Trophoblast cell (in vitro differentiated cells and primary cell): ENCODE measurements around the gene PRKCB.

ENCODE experiments used
- DNase-seq, 2 donors: peaks; one replicate each; pipeline ENCODE4 v3.0.0-alpha.2; 2016
- H2AFZ ChIP-seq: 2 replicates; pipeline ENCODE4 v1.6.1; 2013; ENCODE audit warnings: low read length, moderate library complexity, mild to moderate bottlenecking; ENCODE audit not compliant: insufficient read depth, poor library complexity
- H2AK5ac ChIP-seq: 2 replicates; pipeline ENCODE4 v1.6.1; 2013; ENCODE audit warnings: mild to moderate bottlenecking, low read length
- H2BK120ac ChIP-seq: 2 replicates; pipeline ENCODE4 v1.6.1; 2013; ENCODE audit warnings: low read length, mild to moderate bottlenecking, moderate library complexity; ENCODE audit not compliant: insufficient read depth, poor library complexity
- H2BK12ac ChIP-seq: 2 replicates; pipeline ENCODE4 v1.6.1; 2013; ENCODE audit warnings: mild to moderate bottlenecking, low read length, moderate library complexity
- H2BK5ac ChIP-seq: 2 replicates; pipeline ENCODE4 v1.6.1; 2013; ENCODE audit warnings: low read length, low read depth, moderate library complexity, mild to moderate bottlenecking; ENCODE audit not compliant: poor library complexity
- H3K14ac ChIP-seq: 2 replicates; pipeline ENCODE4 v1.6.1; 2013; ENCODE audit warnings: mild to moderate bottlenecking, low read length
- H3K18ac ChIP-seq: 2 replicates; pipeline ENCODE4 v1.6.1; 2013; ENCODE audit warnings: mild to moderate bottlenecking, low read length
- H3K23ac ChIP-seq: 2 replicates; pipeline ENCODE4 v1.6.1; 2013; ENCODE audit warnings: low read length
- H3K27ac ChIP-seq: 2 replicates; pipeline ENCODE4 v1.5.1; 2013; ENCODE audit warnings: low read depth, mild to moderate bottlenecking, inconsistent platforms, low read length, moderate library complexity
- H3K27me3 ChIP-seq: 2 replicates; pipeline ENCODE4 v1.6.1; 2013; ENCODE audit warnings: inconsistent platforms, mild to moderate bottlenecking, low read length, moderate library complexity; ENCODE audit not compliant: insufficient read depth
- H3K36me3 ChIP-seq, 2 experiments: 1 replicate in 1 of 2; 2 replicates in 1 of 2; pipeline ENCODE4 v1.6.1; 2013; ENCODE audit warnings: low read length in 2 of 2, mild to moderate bottlenecking in 2 of 2, moderate library complexity in 1 of 2; ENCODE audit not compliant: insufficient read depth in 2 of 2, control insufficient read depth in 1 of 2
- H3K4ac ChIP-seq: 2 replicates; pipeline ENCODE4 v1.6.1; 2013; ENCODE audit warnings: low read depth, mild to moderate bottlenecking, low read length, moderate library complexity
- H3K4me1 ChIP-seq, 2 experiments: 1 replicate in 1 of 2; 2 replicates in 1 of 2; pipeline ENCODE4 v1.6.1; 2013; ENCODE audit warnings: low read length in 2 of 2, mild to moderate bottlenecking in 2 of 2, moderate library complexity in 1 of 2; ENCODE audit not compliant: insufficient read depth in 2 of 2, control insufficient read depth in 1 of 2
- H3K4me2 ChIP-seq: 2 replicates; pipeline ENCODE4 v1.6.1; 2013; ENCODE audit warnings: inconsistent platforms, mild to moderate bottlenecking, low read length, moderate library complexity
- H3K4me3 ChIP-seq: 2 replicates; pipeline ENCODE4 v1.5.1; 2013; ENCODE audit warnings: mild to moderate bottlenecking, low read depth, low read length, inconsistent platforms
- H3K79me1 ChIP-seq: one replicate; pipeline ENCODE4 v1.6.1; 2013; ENCODE audit warnings: low read length
- H3K79me2 ChIP-seq: 2 replicates; pipeline ENCODE4 v1.6.1; 2013; ENCODE audit warnings: low read length, mild to moderate bottlenecking; ENCODE audit not compliant: control insufficient read depth, insufficient read depth, poor library complexity
- H3K9ac ChIP-seq: 2 replicates; pipeline ENCODE4 v1.6.1; 2013; ENCODE audit warnings: mild to moderate bottlenecking, low read length
- H3K9me3 ChIP-seq: 2 replicates; pipeline ENCODE4 v1.6.1; 2013; ENCODE audit warnings: low read depth, mild to moderate bottlenecking, control low read depth, inconsistent platforms, low read length; ENCODE audit not compliant: insufficient read depth
- H4K12ac ChIP-seq: 2 replicates; pipeline ENCODE4 v1.6.1; 2013; ENCODE audit warnings: low read depth, mild to moderate bottlenecking, low read length, moderate library complexity
- H4K8ac ChIP-seq: 2 replicates; pipeline ENCODE4 v1.6.1; 2013; ENCODE audit warnings: low read depth, mild to moderate bottlenecking, low read length, moderate library complexity
- H4K91ac ChIP-seq: one replicate; pipeline ENCODE4 v1.6.1; 2013; ENCODE audit warnings: low read depth, mild to moderate bottlenecking, low read length, moderate library complexity
- WGBS: extraction: QIAGEN DNeasy Blood & Tissue Kit; methylation state at CpG from one replicate; pipeline ENCODE4 v1.1.7; 2013; ENCODE audit warnings: missing lambda C conversion rate; ENCODE audit not compliant: insufficient read length, insufficient coverage; ENCODE audit errors: extremely low coverage; 5-methylcytosine and 5-hydroxymethylcytosine counted together

PRKCB gene

GRCh38 chr16:24018485-24018884 lies 182.7 kb downstream of the PRKCB start:
- Histone ChIP-seq H3K9ac (no peak overlapping the region), H3K14ac (no peak overlapping the region), H3K36me3 (no peaks in the 10 kb centered on the region), H4K8ac (no peak overlapping the region), H3K4ac (no peak overlapping the region), H3K4me2 (no peak overlapping the region), H3K9me3 (no peaks in the 10 kb centered on the region), H3K4me3 (no peak overlapping the region), H4K12ac (no peak overlapping the region), H2BK5ac (no peak overlapping the region), H3K23ac (no peak overlapping the region), H3K79me1 (no peaks in the 10 kb centered on the region), H3K27me3 (no peaks in the 10 kb centered on the region), H3K27ac (no peak overlapping the region), H2BK120ac (no peak overlapping the region), H2BK12ac (no peak overlapping the region), H3K18ac (no peak overlapping the region), H4K91ac (no peak overlapping the region), H3K4me1 (no peaks in the 10 kb centered on the region), H2AFZ (no peak overlapping the region), H2AK5ac (no peak overlapping the region), H3K79me2 (no peaks in the 10 kb centered on the region)
- no peak for DNase-seq
- no CpG with 5 or more reads among the region's 7 CpGs for WGBS

- Histone ChIP-seq H2BK12ac (no peak overlapping the region), H3K27me3 (no peaks in the 10 kb centered on the region), H3K4me3 (no peak overlapping the region), H3K27ac (no peak overlapping the region), H2BK120ac (no peak overlapping the region), H3K18ac (no peak overlapping the region), H3K79me2 (no peaks in the 10 kb centered on the region), H3K36me3 (no peaks in the 10 kb centered on the region), H4K12ac (no peak overlapping the region), H4K91ac (no peak overlapping the region), H2AFZ (no peak overlapping the region), H3K9ac (no peak overlapping the region), H2AK5ac (no peak overlapping the region), H3K79me1 (no peaks in the 10 kb centered on the region), H3K4me2 (no peak overlapping the region), H3K23ac (no peak overlapping the region), H4K8ac (no peak overlapping the region), H3K4me1 (no peaks in the 10 kb centered on the region), H3K4ac (no peak overlapping the region), H2BK5ac (no peak overlapping the region), H3K14ac (no peak overlapping the region), H3K9me3 (no peaks in the 10 kb centered on the region)
- WGBS: no CpG with 5 or more reads among the region's 3 CpGs
- no peak for DNase-seq
Measured at GRCh38 chr16:24022797-24023196, 187.0 kb downstream of the PRKCB start.

GRCh38 chr16:24023621-24024020 lies 187.8 kb downstream of the PRKCB start:
- Histone ChIP-seq H2AK5ac (no peak overlapping the region), H3K18ac (no peak overlapping the region), H3K23ac (no peak overlapping the region), H2AFZ (no peak overlapping the region), H2BK12ac (no peak overlapping the region), H4K8ac (no peak overlapping the region), H4K12ac (no peak overlapping the region), H3K14ac (no peak overlapping the region), H3K4me3 (no peak overlapping the region), H3K4me2 (no peak overlapping the region), H3K27ac (no peak overlapping the region), H3K27me3 (no peaks in the 10 kb centered on the region), H3K36me3 (no peaks in the 10 kb centered on the region), H3K79me1 (no peaks in the 10 kb centered on the region), H2BK5ac (no peak overlapping the region), H2BK120ac (no peak overlapping the region), H3K4me1 (no peaks in the 10 kb centered on the region), H3K9ac (no peak overlapping the region), H4K91ac (no peak overlapping the region), H3K9me3 (no peaks in the 10 kb centered on the region), H3K4ac (no peak overlapping the region), H3K79me2 (no peaks in the 10 kb centered on the region)
- no CpG with 5 or more reads among the region's 6 CpGs for WGBS
- no peak for DNase-seq

GRCh38 chr16:24024971-24025370 lies 189.2 kb downstream of the PRKCB start:
- no peak overlapping the region for H3K4ac ChIP-seq
- no peaks in the 10 kb centered on the region for H3K27me3 ChIP-seq
- WGBS: no CpG with 5 or more reads among the region's 7 CpGs

More at GRCh38 chr16:24024971-24025370, 189.2 kb downstream of the PRKCB start:
- Histone ChIP-seq H3K79me2 (no peaks in the 10 kb centered on the region), H2BK12ac (no peak overlapping the region), H3K23ac (no peak overlapping the region), H3K36me3 (no peaks in the 10 kb centered on the region), H4K91ac (no peak overlapping the region), H2BK120ac (no peak overlapping the region), H3K79me1 (no peaks in the 10 kb centered on the region), H3K27ac (no peak overlapping the region), H4K12ac (no peak overlapping the region), H3K4me1 (no peaks in the 10 kb centered on the region), H3K4me2 (no peak overlapping the region), H2AFZ (no peak overlapping the region), H3K9me3 (no peaks in the 10 kb centered on the region), H3K4me3 (no peak overlapping the region), H2BK5ac (no peak overlapping the region), H3K18ac (no peak overlapping the region), H3K14ac (no peak overlapping the region), H2AK5ac (no peak overlapping the region), H3K9ac (no peak overlapping the region), H4K8ac (no peak overlapping the region)
- no peak for DNase-seq
